Lung (tissue), 12 donors: ENCODE measurements around the gene CEP43. TPM values are rescaled to one million over a fixed set of nuclear protein-coding genes. Genes with fewer than 3 reads are reported as not detected.

ENCODE experiments used
- ATAC-seq: fragments of 200-7000 bp; cut with Tn5 transposase; one replicate; pipeline ENCODE4 v1.9.1; 2020; ENCODE audit warnings: moderate number of reproducible peaks; ENCODE audit not compliant: insufficient read depth, low FRiP score
- DNase-seq, 3 donors: peaks; one replicate each; pipeline ENCODE4 v3.0.0-alpha.2; 2013 to 2017
- H3K27ac ChIP-seq, 2 donors: one replicate each; pipeline ENCODE4 v1.5.1; 2013; ENCODE audit warnings: mild to moderate bottlenecking in 2 of 2, moderate library complexity in 2 of 2, control low read depth in 1 of 2, inconsistent platforms in 1 of 2, low read depth in 1 of 2, low read length in 1 of 2
- H3K27me3 ChIP-seq, 3 donors: one replicate each; pipeline ENCODE4 v1.5.1; 2013; ENCODE audit warnings: low read length in 2 of 3; ENCODE audit not compliant: control insufficient read depth in 3 of 3, insufficient read depth in 3 of 3
- H3K36me3 ChIP-seq, 4 donors: one replicate each; pipeline ENCODE4 v1.5.1; 2013; ENCODE audit warnings: low read length in 4 of 4, mild to moderate bottlenecking in 1 of 4, moderate library complexity in 1 of 4; ENCODE audit not compliant: control insufficient read depth in 4 of 4, insufficient read depth in 4 of 4
- H3K4me1 ChIP-seq, 5 donors: one replicate each; pipeline ENCODE4 v1.5.1; 2013; ENCODE audit warnings: low read length in 5 of 5, mild to moderate bottlenecking in 2 of 5, moderate library complexity in 1 of 5; ENCODE audit not compliant: control insufficient read depth in 5 of 5, insufficient read depth in 5 of 5
- H3K4me3 ChIP-seq: one replicate; pipeline ENCODE4 v1.5.1; 2013; ENCODE audit warnings: mild to moderate bottlenecking, control low read depth, moderate library complexity
- H3K9ac ChIP-seq, 2 donors: one replicate each; pipeline ENCODE4 v1.5.1; 2013; ENCODE audit warnings: low read length in 2 of 2, control low read depth in 1 of 2; ENCODE audit not compliant: insufficient read depth in 1 of 2
- H3K9me3 ChIP-seq, 4 donors: one replicate each; pipeline ENCODE4 v1.5.1; 2013; ENCODE audit warnings: low read length in 3 of 4, mild to moderate bottlenecking in 1 of 4, moderate library complexity in 1 of 4; ENCODE audit not compliant: control insufficient read depth in 4 of 4, insufficient read depth in 3 of 4
- WGBS, 2 donors: extraction: QIAGEN DNeasy Blood & Tissue Kit; methylation state at CpG; one replicate each; pipeline ENCODE4 v1.1.7; 2013; 5-methylcytosine and 5-hydroxymethylcytosine counted together
- polyA plus RNA-seq, 2 donors: library from polyadenylated mRNA; stranded (reverse); fragments of 200-250 nt; gene quantifications; one replicate each; pipeline ENCODE4 v1.2.1, GENCODE V29; 2013
- total RNA-seq, 2 donors: library from RNA; depleted of rRNA in 1 of 2; stranded (reverse); fragments of >200 nt in 1 of 2; gene quantifications; one replicate each; pipeline ENCODE4 v1.2.1, GENCODE V29; 2014 to 2021
- TF ChIP-seq, protein P1 (sequence below): IDR thresholded peaks from 2 replicates; pipeline ENCODE4 v1.5.1; 2012; ENCODE audit warnings: mild to moderate bottlenecking; ENCODE audit errors: control extremely low read depth, extremely low read depth
- donor health status: control.
- donor health status: control.
- donor health status: Bipolar disorder and iron deficiency.
- donor health status: healthy.
- donor health status: DM: yes; HTN: yes; CAD: no.

CEP43 gene
- total and polyA plus RNA-seq, 4 donors = 6.6 to 43.2 (median 10.3) TPM

- no peak for DNase-seq
- H3K27ac ChIP-seq = no peak overlapping the region
- no peaks in the 10 kb centered on the region for H3K9me3 ChIP-seq
These were observed 46.4 kb upstream of the CEP43 start for GRCh38 chr6:166952567-166953486.

GRCh38 chr6:166954118-166954713 is 45.0 kb upstream of the CEP43 start:
- no peak overlapping the region for H3K4me3 ChIP-seq
- H3K27me3 ChIP-seq = no peaks in the 10 kb centered on the region
- TF ChIP-seq, protein P1, sequence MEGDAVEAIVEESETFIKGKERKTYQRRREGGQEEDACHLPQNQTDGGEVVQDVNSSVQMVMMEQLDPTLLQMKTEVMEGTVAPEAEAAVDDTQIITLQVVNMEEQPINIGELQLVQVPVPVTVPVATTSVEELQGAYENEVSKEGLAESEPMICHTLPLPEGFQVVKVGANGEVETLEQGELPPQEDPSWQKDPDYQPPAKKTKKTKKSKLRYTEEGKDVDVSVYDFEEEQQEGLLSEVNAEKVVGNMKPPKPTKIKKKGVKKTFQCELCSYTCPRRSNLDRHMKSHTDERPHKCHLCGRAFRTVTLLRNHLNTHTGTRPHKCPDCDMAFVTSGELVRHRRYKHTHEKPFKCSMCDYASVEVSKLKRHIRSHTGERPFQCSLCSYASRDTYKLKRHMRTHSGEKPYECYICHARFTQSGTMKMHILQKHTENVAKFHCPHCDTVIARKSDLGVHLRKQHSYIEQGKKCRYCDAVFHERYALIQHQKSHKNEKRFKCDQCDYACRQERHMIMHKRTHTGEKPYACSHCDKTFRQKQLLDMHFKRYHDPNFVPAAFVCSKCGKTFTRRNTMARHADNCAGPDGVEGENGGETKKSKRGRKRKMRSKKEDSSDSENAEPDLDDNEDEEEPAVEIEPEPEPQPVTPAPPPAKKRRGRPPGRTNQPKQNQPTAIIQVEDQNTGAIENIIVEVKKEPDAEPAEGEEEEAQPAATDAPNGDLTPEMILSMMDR = no peak
- ATAC-seq = no peak
- peaks cover 0 to 20% (median 0%) of the 10 kb centered on the region in 5 donors for H3K4me1 ChIP-seq
- WGBS, 2 donors = 93 to 94% methylated on average over 6 of the region's 6 CpGs
- no peak for DNase-seq
- no peaks in the 10 kb centered on the region for H3K9me3 ChIP-seq
- peaks cover 0 to 5% (median 2%) of the 10 kb centered on the region in 4 donors for H3K36me3 ChIP-seq
- H3K27ac ChIP-seq = no peak overlapping the region
- H3K9ac ChIP-seq = no peak overlapping the region

More at GRCh38 chr6:166952567-166953486, 46.4 kb upstream of the CEP43 start:
- Histone ChIP-seq H3K27me3 (no peaks in the 10 kb centered on the region), H3K4me3 (no peak overlapping the region), H3K4me1 (peaks cover 0 to 18% (median 0%) of the 10 kb centered on the region in 5 donors), H3K36me3 (peaks cover 0 to 5% (median 2%) of the 10 kb centered on the region in 4 donors), H3K9ac (no peak overlapping the region)
- no peak for ATAC-seq
- TF ChIP-seq, protein P1 = no peak
- 87 to 94% methylated on average over 17 of the region's 17 CpGs for WGBS, 2 donors

GRCh38 chr6:166955121-166955864 is 43.9 kb upstream of the CEP43 start:
- Histone ChIP-seq H3K27me3 (no peaks in the 10 kb centered on the region), H3K9me3 (peaks cover 0 to 2% (median 0%) of the 10 kb centered on the region in 4 donors), H3K36me3 (peaks cover 0 to 5% (median 2%) of the 10 kb centered on the region in 4 donors), H3K4me1 (peaks cover 0 to 17% (median 0%) of the 10 kb centered on the region in 5 donors), H3K4me3 (peak overlapping the region; percentile 77), H3K27ac (peak overlapping the region in 1 of 2 donors; percentile 92), H3K9ac (no peak overlapping the region)
- TF ChIP-seq, protein P1 = no peak
- no peak for ATAC-seq
- WGBS, 2 donors = 31 to 36% methylated on average over 33 to 52 of the region's 52 CpGs
- DNase-seq = peak in 1 of 3 donors; percentile 21
